Endothelial cell (in vitro differentiated cells): Measurements from ENCODE around the gene DNASE1. TPM values are rescaled to one million over a fixed set of nuclear protein-coding genes. Genes with fewer than 3 reads are reported as not detected.

Source experiments
- DNase-seq: peaks from one replicate; pipeline ENCODE4 v3.0.0; 2021; ENCODE audit warnings: low spot score
- H3K27ac Mint-ChIP-seq: one replicate; pipeline ENCODE4 v1.8.0; 2021; ENCODE audit warnings: mixed read lengths, inconsistent platforms; ENCODE audit not compliant: unreplicated experiment
- H3K27me3 Mint-ChIP-seq: one replicate; pipeline ENCODE4 v1.8.0; 2021; ENCODE audit warnings: mild to moderate bottlenecking, moderate library complexity, mixed read lengths, inconsistent platforms; ENCODE audit not compliant: unreplicated experiment
- H3K36me3 Mint-ChIP-seq: one replicate; pipeline ENCODE4 v1.8.0; 2021; ENCODE audit warnings: mild to moderate bottlenecking, low read depth, mixed read lengths, inconsistent platforms; ENCODE audit not compliant: unreplicated experiment
- H3K4me1 Mint-ChIP-seq: one replicate; pipeline ENCODE4 v1.8.0; 2021; ENCODE audit warnings: mild to moderate bottlenecking, mixed read lengths, inconsistent platforms; ENCODE audit not compliant: unreplicated experiment
- H3K4me3 Mint-ChIP-seq: one replicate; pipeline ENCODE4 v1.8.0; 2021; ENCODE audit warnings: mild to moderate bottlenecking, mixed read lengths, inconsistent platforms; ENCODE audit not compliant: unreplicated experiment
- H3K9me3 Mint-ChIP-seq: one replicate; pipeline ENCODE4 v1.8.0; 2021; ENCODE audit warnings: mixed read lengths, inconsistent platforms; ENCODE audit not compliant: unreplicated experiment
- total RNA-seq: library from RNA; stranded (reverse); fragmentation: NEBNext Ultra II Directional; extraction: Animal tissue kit (Norgen Biotek cat#: 25700); gene quantifications from one replicate; pipeline ENCODE4 v1.2.1, GENCODE V29; 2021; ENCODE audit not compliant: unreplicated experiment
- TF ChIP-seq, protein P1 (sequence below): fragments of 200-600 bp; sonication (generic); IDR thresholded peaks from one replicate; pipeline ENCODE4 v1.5.0; 2021; ENCODE audit warnings: antibody characterized with exemption; ENCODE audit not compliant: unreplicated experiment

DNASE1 gene
- total RNA-seq, 1 donor from 2014 or later = 33.9 TPM

DNA sequence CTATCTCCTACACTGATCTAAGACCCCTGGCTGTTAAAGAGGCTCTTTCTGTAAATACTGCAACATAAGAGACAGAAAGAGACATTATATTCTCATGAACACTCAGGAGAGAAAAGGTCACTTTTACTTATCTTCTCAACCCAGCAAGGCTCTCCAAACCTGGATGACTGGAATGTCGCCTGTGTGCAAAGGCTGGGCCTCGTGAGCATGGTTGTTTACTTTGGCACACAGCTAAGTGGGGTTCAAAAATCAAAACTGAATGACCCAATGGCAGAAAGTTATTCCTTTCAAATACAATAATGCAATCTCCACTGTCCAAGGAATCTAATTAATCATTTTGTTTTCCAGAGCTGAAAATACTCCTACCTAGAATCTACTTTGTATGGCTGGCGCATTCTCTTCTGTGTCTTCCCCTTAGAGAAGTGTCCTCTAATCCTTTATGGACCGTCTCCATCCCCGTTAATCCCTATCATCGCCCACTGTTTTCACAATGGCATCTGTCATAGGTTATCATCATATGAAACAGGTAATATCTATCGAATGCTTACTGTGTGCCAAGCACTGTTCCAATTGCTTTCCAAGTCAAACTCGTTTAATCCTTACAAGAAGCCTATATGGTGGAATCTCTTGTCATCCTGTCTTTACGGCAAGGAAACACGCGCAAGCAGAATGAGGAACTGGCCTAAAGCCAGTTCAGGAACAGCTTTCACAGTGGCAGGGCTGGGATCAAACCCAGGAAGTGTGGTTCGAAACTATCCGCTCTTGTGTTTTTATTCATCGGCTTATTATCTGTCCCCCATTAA lies 44.4 kb upstream of the DNASE1 start:
- Mint-ChIP-seq H3K4me1 (peaks cover 36% of the 10 kb centered on the region), H3K36me3 (peaks cover 20% of the 10 kb centered on the region), H3K27ac (peak overlapping the region; percentile 89), H3K4me3 (peak overlapping the region; percentile 94), H3K9me3 (no peaks in the 10 kb centered on the region), H3K27me3 (peaks cover 6% of the 10 kb centered on the region)
- no peak for DNase-seq
- TF ChIP-seq, protein P1, sequence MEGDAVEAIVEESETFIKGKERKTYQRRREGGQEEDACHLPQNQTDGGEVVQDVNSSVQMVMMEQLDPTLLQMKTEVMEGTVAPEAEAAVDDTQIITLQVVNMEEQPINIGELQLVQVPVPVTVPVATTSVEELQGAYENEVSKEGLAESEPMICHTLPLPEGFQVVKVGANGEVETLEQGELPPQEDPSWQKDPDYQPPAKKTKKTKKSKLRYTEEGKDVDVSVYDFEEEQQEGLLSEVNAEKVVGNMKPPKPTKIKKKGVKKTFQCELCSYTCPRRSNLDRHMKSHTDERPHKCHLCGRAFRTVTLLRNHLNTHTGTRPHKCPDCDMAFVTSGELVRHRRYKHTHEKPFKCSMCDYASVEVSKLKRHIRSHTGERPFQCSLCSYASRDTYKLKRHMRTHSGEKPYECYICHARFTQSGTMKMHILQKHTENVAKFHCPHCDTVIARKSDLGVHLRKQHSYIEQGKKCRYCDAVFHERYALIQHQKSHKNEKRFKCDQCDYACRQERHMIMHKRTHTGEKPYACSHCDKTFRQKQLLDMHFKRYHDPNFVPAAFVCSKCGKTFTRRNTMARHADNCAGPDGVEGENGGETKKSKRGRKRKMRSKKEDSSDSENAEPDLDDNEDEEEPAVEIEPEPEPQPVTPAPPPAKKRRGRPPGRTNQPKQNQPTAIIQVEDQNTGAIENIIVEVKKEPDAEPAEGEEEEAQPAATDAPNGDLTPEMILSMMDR = no peak

DNA sequence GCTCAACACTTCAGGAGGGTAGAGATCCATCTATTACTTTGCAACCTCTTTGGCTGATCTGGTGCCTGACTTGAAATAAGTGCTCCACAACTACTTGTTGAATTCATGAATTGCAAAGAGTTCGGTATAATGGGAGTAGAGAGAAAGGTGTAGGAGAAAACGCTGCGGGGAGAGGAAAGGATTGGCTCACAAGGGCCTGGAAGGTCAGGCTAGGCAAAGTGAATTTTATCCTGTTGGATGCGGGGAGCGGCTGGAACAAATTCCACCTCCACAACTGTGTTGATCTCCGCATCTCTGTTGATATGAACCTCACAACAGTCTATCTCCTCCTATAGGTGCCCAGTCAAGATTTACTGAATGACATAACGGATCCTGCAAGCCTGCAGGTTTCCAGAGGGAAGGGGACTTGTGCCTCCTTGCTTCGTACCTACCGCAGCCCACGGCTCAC lies 43.8 kb upstream of the DNASE1 start:
- Mint-ChIP-seq H3K4me1 (peaks cover 36% of the 10 kb centered on the region), H3K4me3 (peak overlapping the region; percentile 94), H3K27ac (peak overlapping the region; percentile 89), H3K27me3 (peaks cover 6% of the 10 kb centered on the region), H3K36me3 (peaks cover 20% of the 10 kb centered on the region), H3K9me3 (no peaks in the 10 kb centered on the region)
- no peak for DNase-seq
- TF ChIP-seq, protein P1 = no peak

DNA sequence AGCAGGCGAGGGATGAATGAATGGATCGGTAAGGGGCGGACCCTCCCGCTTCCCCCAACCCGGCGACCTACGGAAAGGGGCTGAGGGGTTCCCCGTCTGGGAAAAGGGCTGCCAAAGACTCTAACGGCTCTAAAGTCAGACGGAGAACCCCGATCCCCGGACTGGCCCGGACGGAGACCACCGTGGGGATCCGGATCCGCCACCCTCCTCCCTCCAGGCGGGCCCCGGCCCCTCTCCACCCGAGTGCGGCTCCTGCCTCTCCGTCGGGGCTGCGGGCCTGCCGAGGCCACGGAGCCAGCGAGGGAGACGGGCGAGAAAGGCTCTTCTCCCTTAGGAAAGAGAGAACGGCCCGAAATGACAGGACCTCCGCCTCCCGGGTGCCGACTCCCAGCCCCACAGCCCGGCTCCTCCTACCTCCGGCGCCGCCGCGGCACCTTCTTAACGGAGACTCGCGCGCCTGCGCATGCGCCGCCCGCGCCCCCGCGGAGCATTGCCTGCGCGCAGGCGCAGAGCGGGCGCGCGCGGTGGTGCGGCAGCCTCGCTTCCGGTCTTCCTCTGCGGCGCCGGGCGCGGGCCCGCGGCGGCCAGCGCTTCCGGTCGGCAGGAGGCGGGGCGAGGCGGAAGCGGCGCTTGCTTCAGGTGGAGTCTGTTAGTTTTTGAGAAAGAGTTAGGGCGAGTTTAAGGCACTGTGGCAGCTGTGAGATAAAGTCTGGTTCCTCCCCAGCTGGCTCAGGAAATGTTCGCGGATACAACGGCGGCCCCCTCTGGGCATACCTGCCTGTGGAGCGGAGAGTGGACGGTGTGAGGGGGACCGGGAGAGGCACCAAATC lies 43.1 kb upstream of the DNASE1 start, which contains the start of gene SLX4:
TSS of gene SLX4 (minus strand) at position 461 of the 830 bp plus-strand sequence. CDS start 2,642 bp downstream, outside the sequence.
- H3K27ac Mint-ChIP-seq = peak within 1 kb of the TSS; percentile 99
- peak; percentile 94 for DNase-seq
- peaks cover 36% of the 10 kb centered on the region for H3K4me1 Mint-ChIP-seq
- peak within 1 kb of the TSS; percentile 99 for H3K4me3 Mint-ChIP-seq
- TF ChIP-seq, protein P1 = no peak
- peaks cover 20% of the 10 kb centered on the region for H3K36me3 Mint-ChIP-seq
- H3K27me3 Mint-ChIP-seq = peaks cover 6% of the 10 kb centered on the region
- no peaks in the 10 kb centered on the region for H3K9me3 Mint-ChIP-seq

DNA sequence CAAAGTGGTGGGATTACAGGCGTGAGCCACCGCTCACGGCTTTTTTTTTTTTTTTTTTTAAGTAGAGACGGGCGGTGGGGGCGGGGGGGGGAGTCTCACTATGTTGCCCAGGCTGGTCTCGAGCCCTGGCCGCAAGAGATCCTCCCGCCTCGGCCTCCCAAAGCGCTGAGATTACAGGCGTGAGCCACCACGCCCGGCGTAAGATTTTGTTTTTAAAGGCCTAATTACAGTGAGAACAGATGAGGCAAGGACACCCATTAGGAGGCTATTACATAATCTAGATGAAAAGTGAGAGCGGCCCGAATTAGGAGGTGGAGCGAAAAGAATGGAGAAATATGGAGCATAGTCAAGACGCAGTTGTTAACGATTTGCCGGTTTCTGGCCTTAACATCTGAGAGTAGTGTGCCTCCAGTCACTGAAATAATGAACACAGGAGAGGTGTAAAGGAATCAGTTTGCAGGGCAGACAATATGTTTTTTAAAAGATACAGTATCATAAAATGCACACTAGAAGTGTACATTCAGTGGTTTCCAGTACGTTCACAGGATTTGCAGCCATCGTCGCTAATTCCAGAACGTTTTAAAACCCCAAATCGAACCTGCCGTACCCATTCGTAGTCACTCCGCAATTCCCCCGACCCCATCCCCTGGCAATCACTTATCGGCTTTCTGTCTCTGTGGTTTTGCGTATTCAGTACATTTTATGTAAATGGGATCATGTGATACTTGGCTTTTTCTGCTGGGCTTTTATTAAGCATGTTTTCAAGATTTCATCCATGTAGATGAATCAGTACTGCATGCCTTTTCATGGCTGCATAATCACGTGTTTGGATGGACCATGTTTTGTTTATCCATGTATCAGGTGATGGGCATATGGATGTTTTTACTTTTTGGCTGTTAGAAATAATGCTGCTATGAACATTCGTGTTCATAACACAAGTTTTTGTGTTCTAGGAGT lies 41.7 kb upstream of the DNASE1 start:
- peaks cover 21% of the 10 kb centered on the region for H3K36me3 Mint-ChIP-seq
- H3K4me3 Mint-ChIP-seq = peak overlapping the region; percentile 99
- no peak for DNase-seq
- peaks cover 6% of the 10 kb centered on the region for H3K27me3 Mint-ChIP-seq
- peaks cover 36% of the 10 kb centered on the region for H3K4me1 Mint-ChIP-seq
- H3K9me3 Mint-ChIP-seq = no peaks in the 10 kb centered on the region
- TF ChIP-seq, protein P1 = no peak
- peak overlapping the region; percentile 99 for H3K27ac Mint-ChIP-seq
